IPS-18c (cell line): ENCODE results near the gene ECT2.
"Not testable (repeated sequence)": the region's sequence is repeated elsewhere in the genome, so short reads cannot be mapped to it uniquely, and the experiment has no call there.

ENCODE experiments used
- H3K4me3 ChIP-seq: 2 replicates; pipeline ENCODE4 v1.7.0; 2013; ENCODE audit warnings: low read depth, mild to moderate bottlenecking, low read length, moderate library complexity; ENCODE audit not compliant: insufficient read depth
- H3K9me3 ChIP-seq: one replicate; pipeline ENCODE4 v1.6.1; 2013; ENCODE audit warnings: mild to moderate bottlenecking, low read length, moderate library complexity; ENCODE audit not compliant: control insufficient read depth, insufficient read depth

The ECT2 gene

DNA sequence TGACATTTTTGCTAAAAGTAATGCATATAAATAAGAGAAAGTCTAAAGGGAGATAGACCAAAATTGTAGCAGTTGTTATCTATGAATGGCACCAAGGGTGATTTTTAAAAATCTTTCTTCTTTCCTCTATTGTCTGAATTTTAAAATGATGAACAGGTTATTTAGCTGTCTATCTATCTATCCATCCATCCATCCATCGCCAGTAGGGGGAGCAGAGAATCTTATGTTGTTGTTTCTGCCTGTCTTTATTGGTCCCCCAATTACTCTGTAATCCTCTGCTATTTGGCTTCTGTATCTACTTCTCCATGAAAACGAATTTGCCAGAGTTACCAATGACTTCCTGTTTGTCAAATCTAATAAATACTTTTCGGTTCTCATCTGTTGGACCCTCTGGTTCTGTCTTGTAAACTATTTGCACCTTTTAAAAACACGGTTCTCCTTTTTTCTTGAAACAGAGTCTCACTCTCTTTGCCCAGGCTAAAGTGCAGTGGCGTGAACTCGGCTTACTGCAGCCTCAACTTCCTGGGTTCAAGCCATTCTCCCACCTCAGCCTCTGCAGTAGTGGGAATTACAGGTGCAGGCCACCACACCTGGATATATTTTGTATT is 86.0 kb downstream of the ECT2 start:
- no peak overlapping the region for H3K4me3 ChIP-seq
- H3K9me3 ChIP-seq: no peaks in the 10 kb centered on the region

DNA sequence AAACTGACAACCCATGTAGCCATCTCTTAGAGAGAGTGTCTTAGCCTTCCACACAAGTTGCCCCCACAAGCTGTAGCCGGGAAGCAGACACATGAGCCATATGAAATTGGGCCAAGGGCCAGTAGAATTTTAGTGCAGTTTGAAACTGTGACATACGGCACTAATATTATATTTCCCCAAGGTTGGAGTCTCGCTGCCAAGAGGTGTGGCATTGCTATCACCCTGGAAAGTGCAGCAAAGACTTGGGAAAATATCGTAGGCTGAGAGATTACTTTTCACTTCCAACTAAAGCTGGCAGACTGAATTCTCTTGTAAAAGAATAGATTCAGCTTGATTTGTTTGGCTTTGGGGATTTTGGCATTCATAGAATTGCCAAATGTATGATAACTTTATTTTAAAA is 89.2 kb downstream of the ECT2 start:
- Histone ChIP-seq H3K9me3 (no peaks in the 10 kb centered on the region), H3K4me3 (no peak overlapping the region)

DNA sequence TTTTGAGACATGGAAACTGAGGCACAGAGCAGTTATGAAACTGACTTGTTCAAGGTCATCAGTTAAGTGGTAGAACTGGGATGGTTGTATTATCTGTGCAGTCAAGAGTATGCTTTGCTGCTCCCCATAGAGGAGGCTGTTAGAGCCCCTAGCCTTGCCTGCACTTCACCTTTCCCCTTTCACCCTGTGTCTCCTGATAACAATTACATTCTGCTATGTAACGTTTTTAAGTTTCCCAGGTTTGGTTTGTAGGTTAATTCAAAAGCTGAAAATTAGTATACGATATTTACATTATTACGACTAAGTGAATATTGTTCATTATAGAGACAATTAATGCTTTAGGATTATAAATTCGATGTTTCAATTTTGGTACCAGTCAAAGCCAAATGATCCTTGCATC is 89.9 kb downstream of the ECT2 start:
- Histone ChIP-seq H3K9me3 (no peaks in the 10 kb centered on the region), H3K4me3 (no peak overlapping the region)

- Histone ChIP-seq H3K4me3 (no peak overlapping the region), H3K9me3 (no peaks in the 10 kb centered on the region)
Observed at GRCh38 chr3:172840913-172841312, 90.4 kb downstream of the ECT2 start.

GRCh38 chr3:172844428-172844827 is 93.9 kb downstream of the ECT2 start:
- Histone ChIP-seq H3K4me3 (no peak overlapping the region), H3K9me3 (no peaks in the 10 kb centered on the region)

DNA sequence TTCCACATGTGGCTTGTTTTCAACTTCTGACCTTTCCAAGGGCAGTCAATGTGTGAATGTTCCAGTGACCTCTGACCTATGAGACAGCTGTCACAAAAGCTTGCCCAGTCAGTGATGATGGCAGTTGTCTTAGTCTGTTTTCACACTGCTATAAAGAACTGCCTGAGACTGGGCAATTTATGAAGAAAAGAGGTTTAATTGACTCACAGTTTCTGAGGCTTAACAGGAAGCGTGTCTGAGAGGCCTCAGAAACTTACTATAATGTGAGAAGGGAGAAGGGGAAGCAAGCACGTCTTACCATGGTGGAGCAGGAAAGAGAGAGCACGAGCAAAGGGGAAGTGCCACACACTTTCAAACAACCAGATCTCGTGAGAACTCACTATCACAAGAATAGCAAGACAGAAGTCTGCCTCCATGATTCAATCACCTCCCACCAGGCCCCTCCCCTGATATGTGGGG is 95.6 kb downstream of the ECT2 start:
- no peaks in the 10 kb centered on the region for H3K9me3 ChIP-seq
- no peak overlapping the region for H3K4me3 ChIP-seq

- Histone ChIP-seq H3K9me3 (no peaks in the 10 kb centered on the region), H3K4me3 (no peak overlapping the region)
Observed at GRCh38 chr3:172846706-172847105, 96.2 kb downstream of the ECT2 start.

DNA sequence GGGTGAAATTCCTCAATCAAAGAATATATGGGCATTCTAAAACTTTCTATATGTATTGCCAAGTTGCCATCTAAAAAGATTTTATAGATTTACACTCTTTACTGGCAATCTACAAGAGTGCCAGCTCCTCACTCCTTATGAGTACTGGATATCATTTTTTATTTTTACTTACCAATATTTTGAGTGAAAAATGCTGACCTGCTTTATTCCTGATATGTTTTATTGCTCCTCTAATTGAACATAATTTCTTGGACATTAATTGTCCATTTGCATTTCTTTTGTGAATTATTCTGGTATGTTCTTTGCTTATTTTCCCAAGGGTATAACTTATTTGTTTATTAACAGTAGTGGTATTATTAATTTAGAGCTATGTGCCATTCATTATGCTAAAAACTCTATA is 96.8 kb downstream of the ECT2 start:
- no peaks in the 10 kb centered on the region for H3K9me3 ChIP-seq

DNA sequence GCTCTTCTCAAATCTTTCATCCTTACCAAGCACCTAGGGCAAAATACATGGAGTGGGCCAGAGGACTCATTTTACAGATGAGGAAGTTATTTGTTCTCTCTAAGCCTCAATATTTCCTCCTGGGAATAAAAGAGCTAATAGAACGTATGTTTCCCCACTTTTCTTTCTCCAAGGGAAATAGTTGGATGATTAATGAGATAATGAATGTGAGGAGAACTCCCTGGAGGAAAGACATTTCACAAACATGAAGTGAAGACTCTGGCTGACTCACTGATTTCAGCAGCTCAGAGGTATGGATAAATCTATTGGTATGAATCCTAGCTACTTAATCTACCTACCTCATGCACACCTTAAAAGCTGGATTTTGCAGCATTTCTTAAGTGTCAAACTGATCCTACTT is 98.4 kb downstream of the ECT2 start:
- H3K4me3 ChIP-seq: no peak overlapping the region
- no peaks in the 10 kb centered on the region for H3K9me3 ChIP-seq

More for the DNA sequence above, 96.8 kb downstream of the ECT2 start:
- H3K4me3 ChIP-seq: no peak overlapping the region

- no peaks in the 10 kb centered on the region for H3K9me3 ChIP-seq
- no peak overlapping the region for H3K4me3 ChIP-seq
Observed at GRCh38 chr3:172853005-172853404, 102.5 kb downstream of the ECT2 start.

DNA sequence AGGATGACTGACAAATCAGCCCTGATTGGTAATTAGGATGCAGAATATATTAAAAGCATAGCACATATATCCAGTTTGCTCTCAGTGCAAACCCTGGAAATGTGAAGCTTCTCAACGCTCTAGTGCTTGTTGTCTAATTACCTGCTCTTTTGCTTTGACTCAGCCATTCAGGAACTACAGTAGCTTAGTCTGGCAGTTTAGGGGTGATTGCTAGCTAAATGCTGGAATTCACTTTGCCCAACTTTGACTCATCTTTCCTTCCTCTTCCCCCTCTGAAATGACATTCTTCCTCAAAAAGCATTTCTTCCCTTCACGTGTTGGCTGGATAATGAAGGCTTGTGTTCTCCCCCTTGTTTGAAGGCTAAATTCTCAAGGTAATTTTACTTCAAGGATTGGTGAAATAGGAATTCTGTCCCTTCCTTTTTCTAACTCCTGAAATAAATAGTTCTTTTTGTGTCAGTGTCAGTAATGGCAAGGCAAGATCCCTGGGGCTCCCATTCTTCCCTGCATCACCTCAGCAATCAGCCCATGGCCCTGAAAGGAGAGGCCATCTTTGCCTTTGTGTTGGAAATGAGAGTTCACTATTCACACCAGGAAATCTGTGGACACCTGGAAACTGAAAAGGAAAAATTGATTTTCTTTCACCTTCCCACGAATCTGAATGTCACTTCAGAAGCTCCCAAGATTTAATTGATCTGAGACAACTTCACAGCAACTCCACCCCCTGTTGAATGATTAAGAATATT is 103.6 kb downstream of the ECT2 start:
- H3K4me3 ChIP-seq: no peak overlapping the region
- no peaks in the 10 kb centered on the region for H3K9me3 ChIP-seq

- Histone ChIP-seq H3K9me3 (no peaks in the 10 kb centered on the region), H3K4me3 (no peak overlapping the region)
Observed at GRCh38 chr3:172855037-172855436, 104.5 kb downstream of the ECT2 start.

DNA sequence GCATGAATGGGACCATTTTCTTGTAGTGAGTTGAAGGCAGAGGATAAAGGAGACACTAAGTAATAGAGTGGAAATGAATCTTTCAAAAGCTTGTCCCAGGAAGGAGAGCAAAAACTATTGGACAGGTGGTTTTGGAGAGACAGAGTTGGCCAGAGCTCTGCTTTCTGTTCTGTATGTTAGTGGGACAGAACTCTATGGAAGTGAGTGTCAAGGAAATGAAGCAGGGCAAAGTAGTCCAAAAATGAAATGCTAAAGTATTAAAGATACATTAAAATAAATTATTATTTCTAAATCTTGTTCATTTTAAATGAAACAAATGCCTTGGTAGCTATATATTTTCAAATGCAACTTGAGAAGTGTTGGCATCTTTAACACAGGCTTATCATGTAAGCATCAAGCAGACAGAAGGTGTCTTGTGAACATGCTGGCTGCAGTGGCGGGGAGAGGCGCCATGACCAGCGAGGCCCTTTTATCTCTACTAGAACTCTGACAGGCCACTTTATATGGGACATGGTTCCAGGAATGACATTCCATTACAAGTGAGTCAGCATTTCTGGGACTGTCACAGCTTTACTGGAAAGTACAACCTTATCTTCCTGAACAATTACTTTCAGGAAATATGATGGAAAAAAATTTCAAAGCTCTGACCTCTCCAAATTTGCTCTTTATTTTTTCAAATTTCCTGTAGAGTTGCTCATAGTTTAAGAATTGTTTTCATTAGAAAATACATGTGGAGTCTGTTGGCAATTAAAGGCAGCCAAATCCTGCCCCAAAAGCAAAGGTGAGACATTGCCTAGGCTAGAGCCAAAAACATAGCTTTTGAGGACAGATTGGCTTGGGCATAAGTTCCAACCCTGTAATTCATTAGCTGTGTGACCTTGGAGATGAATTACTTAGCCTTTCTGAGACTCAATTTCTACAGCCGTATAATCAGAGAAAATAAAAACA is 106.5 kb downstream of the ECT2 start:
- Histone ChIP-seq H3K9me3 (no peaks in the 10 kb centered on the region), H3K4me3 (no peak overlapping the region)

DNA sequence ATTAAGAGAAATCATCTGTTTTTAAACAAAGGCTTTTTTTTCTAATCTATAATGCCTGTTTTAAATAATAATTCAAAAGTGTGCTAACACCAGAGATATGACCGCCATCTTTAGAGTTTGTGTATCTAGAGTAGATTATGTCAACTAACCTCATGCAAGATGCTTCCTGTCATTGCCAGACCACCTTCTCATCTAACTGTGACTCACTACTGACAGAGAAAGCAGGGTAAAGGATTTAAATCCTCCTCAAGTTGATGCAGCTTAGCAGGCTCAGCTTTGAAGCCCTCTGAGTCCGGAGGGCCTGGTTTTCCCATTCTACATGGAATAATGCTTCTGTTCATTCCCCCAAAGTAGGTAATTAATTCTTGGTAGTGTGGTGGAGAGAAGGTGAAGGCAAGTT is 108.5 kb downstream of the ECT2 start:
- H3K4me3 ChIP-seq: no peak overlapping the region
- H3K9me3 ChIP-seq: peaks cover 2% of the 10 kb centered on the region

DNA sequence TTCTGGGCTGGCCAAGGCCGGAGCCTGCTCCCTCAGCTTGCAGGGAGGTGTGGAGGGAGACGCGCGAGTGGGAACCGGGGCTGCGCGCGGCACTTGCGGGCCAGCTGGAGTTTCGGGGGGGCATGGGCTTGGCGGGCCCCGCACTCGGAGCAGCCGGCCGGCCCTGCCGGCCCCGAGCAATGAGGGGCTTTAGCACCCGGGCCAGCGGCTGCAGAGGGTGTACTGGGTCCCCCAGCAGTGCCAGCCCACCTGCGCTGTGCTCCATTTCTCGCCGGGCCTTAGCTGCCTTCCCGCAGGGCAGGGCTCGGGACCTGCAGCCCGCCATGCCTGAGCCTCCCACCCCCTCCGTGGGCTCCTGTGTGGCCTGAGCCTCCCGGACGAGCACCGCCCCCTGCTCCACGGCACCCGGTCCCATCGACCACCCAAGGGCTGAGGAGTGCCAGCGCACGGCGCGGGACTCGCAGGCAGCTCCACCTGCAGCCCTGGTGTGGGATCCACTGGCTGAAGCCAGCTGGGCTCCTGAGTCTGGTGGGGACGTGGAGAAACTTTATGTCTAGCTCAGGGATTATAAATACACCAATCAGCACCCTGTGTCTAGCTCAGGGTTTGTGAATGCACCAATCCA is 116.3 kb downstream of the ECT2 start:
- H3K9me3 ChIP-seq, H3K4me3 ChIP-seq: not testable (repeated sequence)

DNA sequence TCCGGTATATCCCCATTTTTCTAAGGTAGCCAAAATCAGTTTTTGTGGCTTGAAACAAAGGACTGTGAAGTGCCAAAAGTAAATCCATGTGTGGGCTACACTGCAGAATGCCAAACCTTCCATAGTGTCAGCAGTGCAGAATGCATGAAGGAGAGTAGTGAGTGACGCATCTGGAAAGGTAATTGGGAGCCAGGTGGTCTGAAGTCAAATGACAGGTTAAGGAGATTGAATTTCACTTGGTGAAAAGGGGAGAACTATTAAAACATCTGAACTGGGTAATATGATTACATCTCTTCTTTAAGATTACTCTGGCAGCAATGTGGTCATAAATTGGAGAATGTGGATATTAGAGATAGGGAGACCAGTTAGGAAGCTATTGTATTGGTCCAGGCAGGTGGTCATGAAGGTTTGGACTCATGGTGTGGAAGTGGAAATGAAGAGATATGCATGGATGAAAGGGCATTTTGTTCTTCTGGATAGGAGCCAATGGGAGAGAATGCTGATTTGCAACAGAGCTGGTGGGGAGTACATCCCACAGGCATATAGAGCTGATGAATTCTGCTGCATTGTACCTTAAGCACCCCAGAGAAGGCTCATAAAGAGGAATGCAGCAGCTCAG is 118.2 kb downstream of the ECT2 start:
- no peak overlapping the region for H3K4me3 ChIP-seq
- H3K9me3 ChIP-seq: no peaks in the 10 kb centered on the region

DNA sequence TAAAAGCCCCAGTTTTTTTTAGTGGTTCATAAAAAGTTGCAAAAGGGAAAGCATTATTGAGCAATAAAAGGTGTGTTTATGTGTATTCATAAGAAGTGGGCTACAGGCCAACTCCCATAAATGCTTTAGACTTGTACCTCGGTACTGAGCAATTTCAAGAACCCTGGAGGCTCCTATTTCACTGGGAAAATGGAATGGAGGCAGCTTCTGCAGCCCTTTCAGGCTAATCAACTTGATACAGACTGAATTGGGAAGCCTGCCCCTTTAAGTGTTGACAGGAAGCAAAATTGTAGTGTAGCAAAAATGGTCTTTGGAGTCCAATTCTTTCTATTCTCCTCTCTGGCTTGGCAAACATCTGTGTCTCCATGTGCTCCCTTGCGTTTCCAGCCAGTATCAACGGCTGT is 118.8 kb downstream of the ECT2 start:
- Histone ChIP-seq H3K4me3 (no peak overlapping the region), H3K9me3 (no peaks in the 10 kb centered on the region)
